Uterus (tissue), 4 donors: ENCODE results near the gene DOCK3. TPM values are rescaled to one million over a fixed set of nuclear protein-coding genes. Genes with fewer than 3 reads are reported as not detected.
"Not testable (repeated sequence)": the region's sequence is repeated elsewhere in the genome, so short reads cannot be mapped to it uniquely, and the experiment has no call there.

ENCODE experiments used
- DNase-seq, 2 donors: peaks; one replicate each; pipeline ENCODE4 v3.0.0-alpha.2; 2019 to 2020
- H3K27ac ChIP-seq, 2 donors: fragments of 200-600 bp; sonication (generic); 1 replicate in 1 of 2; 2 replicates in 1 of 2; pipeline ENCODE4 v1.5.1; 2016 to 2018
- H3K27me3 ChIP-seq, 2 donors: fragments of 200-600 bp; sonication (generic); one replicate each; pipeline ENCODE4 v1.5.1; 2018 to 2019; ENCODE audit warnings: control low read depth in 1 of 2
- H3K36me3 ChIP-seq, 2 donors: fragments of 200-600 bp; sonication (generic); one replicate each; pipeline ENCODE4 v1.5.1; 2019; ENCODE audit warnings: control low read depth in 1 of 2
- H3K4me1 ChIP-seq, 2 donors: fragments of 200-600 bp; sonication (generic); one replicate each; pipeline ENCODE4 v1.5.1; 2018 to 2019; ENCODE audit warnings: control low read depth in 1 of 2
- H3K4me3 ChIP-seq, 2 donors: fragments of 200-600 bp; sonication (generic); 1 replicate in 1 of 2; 2 replicates in 1 of 2; pipeline ENCODE4 v1.5.1; 2018 to 2019; ENCODE audit warnings: mild to moderate bottlenecking in 1 of 2
- H3K9me3 ChIP-seq, 2 donors: fragments of 200-600 bp; sonication (generic); one replicate each; pipeline ENCODE4 v1.5.1; 2019; ENCODE audit warnings: control low read depth in 1 of 2
- POLR2A ChIP-seq, 2 donors: fragments of 450-650 bp; IDR thresholded peaks; one replicate each; pipeline ENCODE4 v1.6.1; 2016; ENCODE audit warnings: antibody characterized with exemption in 2 of 2, mild to moderate bottlenecking in 1 of 2, moderate library complexity in 1 of 2
- intact Hi-C: fragments of 100-400 bp; cut with DNase I; formaldehyde crosslinking; loops from one replicate; pipeline ENCODE4 v1.15.1; 2023; ENCODE audit warnings: low total_unique reads
- total RNA-seq, 4 donors: library from RNA; depleted of rRNA in 3 of 4; stranded (reverse); fragments of >200 nt in 3 of 4; gene quantifications; one replicate each; pipeline versions ENCODE4 v1.1.0 to v1.2.4, GENCODE V29; 2014 to 2023
- TF ChIP-seq, protein P1 (sequence below), 4 experiments: fragments of 200-600 bp in 2 of 4; fragments of 450-650 bp in 2 of 4; sonication (generic) in 2 of 4; IDR thresholded peaks; one replicate each; pipeline ENCODE4 v1.5.1; 2016 to 2019; ENCODE audit warnings: antibody characterized with exemption in 4 of 4, mild to moderate bottlenecking in 2 of 4, moderate library complexity in 1 of 4
- donor health status: DM: yes; HTN: yes; CAD: no.

DOCK3 gene
- total RNA-seq, 4 donors from 2014 or later = under 0.01 to 1.6 (median 0.46) TPM

DNA sequence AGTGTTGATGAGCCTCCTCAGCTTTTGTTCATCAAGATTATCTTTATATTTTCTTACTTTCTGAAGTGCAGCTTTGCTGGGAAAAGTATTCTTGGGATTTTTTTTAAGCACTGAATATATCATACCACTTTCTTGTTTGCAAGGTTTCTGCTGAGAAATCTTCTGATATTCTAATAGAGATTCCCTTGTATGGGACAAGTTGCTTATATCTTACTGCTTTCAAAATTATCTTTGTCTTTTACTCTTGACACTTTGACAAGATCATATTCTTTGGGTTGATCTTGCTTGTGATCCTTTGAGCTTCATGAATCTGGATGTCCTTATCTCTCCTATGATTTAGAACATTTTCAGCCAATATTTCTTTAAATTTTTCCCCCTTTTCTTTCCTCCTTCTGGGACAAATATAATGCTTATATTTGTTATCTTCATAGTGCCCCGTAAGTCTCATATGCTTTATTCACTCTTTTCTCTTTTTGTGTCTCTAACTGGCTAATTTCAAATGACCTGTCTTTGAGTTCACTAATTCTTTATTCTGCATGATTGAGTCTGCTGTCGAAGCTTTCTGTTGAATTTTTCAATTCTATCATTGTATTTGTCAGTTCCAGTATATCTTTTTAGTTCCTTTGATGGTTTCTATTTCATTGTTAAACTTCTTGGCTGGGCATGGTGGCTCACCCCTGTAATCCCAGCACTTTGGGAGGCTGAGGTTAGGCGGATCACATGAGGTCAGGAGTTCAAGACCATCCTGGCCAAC, 499.0 kb downstream of the DOCK3 start:
- H3K9me3 ChIP-seq = peaks cover 0 to 8% of the 10 kb centered on the region in 2 donors

DNA sequence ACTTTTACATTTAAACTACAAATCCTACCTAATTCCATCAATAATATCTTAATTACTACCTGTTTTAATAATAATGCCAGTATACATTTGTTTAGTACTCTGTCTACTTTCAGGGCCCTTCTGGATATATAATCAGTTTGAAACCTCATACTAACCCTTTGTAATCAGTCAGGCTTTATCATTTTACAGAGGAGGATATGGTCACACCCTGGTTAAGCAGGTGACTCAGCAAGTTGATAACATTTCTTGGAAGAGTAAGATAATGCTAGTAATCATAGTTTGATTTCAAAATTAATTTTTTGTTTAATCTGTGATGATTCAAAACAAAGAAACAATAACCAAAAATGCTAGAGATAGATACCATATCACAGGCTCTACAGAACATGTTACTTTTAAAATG, 502.2 kb downstream of the DOCK3 start:
- H3K4me3 ChIP-seq = no peak overlapping the region
- no peak overlapping the region for H3K27ac ChIP-seq
- no peaks in the 10 kb centered on the region for H3K36me3 ChIP-seq
- no peaks in the 10 kb centered on the region for H3K27me3 ChIP-seq
- H3K4me1 ChIP-seq = no peaks in the 10 kb centered on the region
- peaks cover 0 to 8% of the 10 kb centered on the region in 2 donors for H3K9me3 ChIP-seq
- TF ChIP-seq, protein P1, sequence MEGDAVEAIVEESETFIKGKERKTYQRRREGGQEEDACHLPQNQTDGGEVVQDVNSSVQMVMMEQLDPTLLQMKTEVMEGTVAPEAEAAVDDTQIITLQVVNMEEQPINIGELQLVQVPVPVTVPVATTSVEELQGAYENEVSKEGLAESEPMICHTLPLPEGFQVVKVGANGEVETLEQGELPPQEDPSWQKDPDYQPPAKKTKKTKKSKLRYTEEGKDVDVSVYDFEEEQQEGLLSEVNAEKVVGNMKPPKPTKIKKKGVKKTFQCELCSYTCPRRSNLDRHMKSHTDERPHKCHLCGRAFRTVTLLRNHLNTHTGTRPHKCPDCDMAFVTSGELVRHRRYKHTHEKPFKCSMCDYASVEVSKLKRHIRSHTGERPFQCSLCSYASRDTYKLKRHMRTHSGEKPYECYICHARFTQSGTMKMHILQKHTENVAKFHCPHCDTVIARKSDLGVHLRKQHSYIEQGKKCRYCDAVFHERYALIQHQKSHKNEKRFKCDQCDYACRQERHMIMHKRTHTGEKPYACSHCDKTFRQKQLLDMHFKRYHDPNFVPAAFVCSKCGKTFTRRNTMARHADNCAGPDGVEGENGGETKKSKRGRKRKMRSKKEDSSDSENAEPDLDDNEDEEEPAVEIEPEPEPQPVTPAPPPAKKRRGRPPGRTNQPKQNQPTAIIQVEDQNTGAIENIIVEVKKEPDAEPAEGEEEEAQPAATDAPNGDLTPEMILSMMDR (IDR thresholded peaks at IDR 0.05) = no peak
- no peak for TF ChIP-seq POLR2A (IDR thresholded peaks at IDR 0.05)
- intact Hi-C loops = no loop called here
- no peak for DNase-seq

More for the DNA sequence above, 499.0 kb downstream of the DOCK3 start:
- no peak overlapping the region for H3K27ac ChIP-seq
- no peaks in the 10 kb centered on the region for H3K27me3 ChIP-seq
- no peak for DNase-seq
- no peak overlapping the region for H3K4me3 ChIP-seq
- H3K4me1 ChIP-seq = no peaks in the 10 kb centered on the region
- no peaks in the 10 kb centered on the region for H3K36me3 ChIP-seq
- intact Hi-C loops = no loop called here
- TF ChIP-seq, protein P1 (IDR thresholded peaks at IDR 0.05) = no peak
- no peak for TF ChIP-seq POLR2A (IDR thresholded peaks at IDR 0.05)

DNA sequence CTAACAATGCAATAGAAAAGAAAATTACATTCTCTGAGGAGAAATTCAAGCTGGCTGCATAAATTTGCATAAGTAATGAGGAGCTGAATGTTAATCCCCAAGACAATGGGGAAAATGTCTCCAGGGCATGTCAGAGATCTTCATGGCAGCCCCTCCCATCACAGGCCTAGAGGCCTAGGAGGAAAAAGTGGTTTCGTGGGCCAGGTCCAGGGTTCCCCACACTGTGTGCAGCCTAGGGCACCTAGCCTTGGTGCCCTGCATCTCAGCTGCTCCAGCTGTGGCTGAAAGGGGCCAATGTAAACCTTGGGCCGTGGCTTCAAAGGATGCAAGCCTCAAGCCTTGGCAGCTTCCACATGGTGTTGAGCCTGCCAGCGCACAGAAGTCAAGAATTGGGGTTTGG, 511.7 kb downstream of the DOCK3 start:
- H3K4me3 ChIP-seq, intact Hi-C loops, H3K9me3 ChIP-seq, H3K36me3 ChIP-seq, H3K27me3 ChIP-seq, H3K4me1 ChIP-seq, DNase-seq, H3K27ac ChIP-seq: not testable (repeated sequence)

DNA sequence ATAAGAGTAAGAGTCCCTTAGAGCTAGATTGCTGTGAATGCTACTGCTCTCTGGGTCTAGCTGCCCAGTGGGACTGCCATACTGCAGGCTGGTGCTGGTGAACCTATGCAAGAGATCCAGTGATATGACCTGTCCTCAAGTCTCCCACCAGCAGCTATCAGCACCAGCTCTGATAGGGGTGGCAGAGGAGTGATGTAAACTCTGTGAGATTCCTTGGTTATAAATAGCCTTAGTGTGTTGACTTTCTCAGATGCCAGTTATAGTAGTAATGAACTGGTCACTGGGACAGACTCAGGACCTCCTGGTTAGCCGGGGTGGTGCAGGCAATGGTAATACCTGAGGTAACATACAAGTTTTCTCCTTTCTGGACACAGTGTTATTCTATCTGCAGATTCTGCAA, 515.5 kb downstream of the DOCK3 start:
- Histone ChIP-seq H3K4me1 (no peaks in the 10 kb centered on the region), H3K9me3 (no peaks in the 10 kb centered on the region), H3K27ac (no peak overlapping the region), H3K36me3 (no peaks in the 10 kb centered on the region), H3K4me3 (no peak overlapping the region), H3K27me3 (no peaks in the 10 kb centered on the region)
- intact Hi-C loops = no loop called here
- no peak for TF ChIP-seq POLR2A (IDR thresholded peaks at IDR 0.05)
- TF ChIP-seq, protein P1 (IDR thresholded peaks at IDR 0.05) = no peak
- no peak for DNase-seq

DNA sequence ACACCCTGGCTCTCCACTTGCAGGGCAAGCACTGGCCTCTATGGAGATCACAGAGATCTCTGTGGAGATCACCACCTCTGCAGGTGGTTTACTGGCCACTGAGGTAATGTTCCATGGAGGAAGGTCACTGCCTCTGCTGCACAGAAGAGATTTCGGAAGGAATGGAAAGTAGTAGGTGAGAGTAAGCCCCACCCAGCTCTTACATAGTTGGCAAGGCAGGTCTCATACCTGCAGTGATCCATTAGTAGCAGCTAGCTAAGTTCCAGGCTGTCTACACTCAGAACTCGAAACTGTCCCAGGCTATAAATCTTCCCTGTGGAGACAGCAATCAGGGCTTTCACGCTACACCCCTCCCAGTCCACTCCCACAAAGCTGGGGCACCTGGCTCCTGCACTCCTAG, 516.1 kb downstream of the DOCK3 start:
- no peak for DNase-seq
- H3K4me1 ChIP-seq = no peaks in the 10 kb centered on the region
- TF ChIP-seq, protein P1 (IDR thresholded peaks at IDR 0.05) = no peak
- no peak for TF ChIP-seq POLR2A (IDR thresholded peaks at IDR 0.05)
- no peak overlapping the region for H3K27ac ChIP-seq
- no peaks in the 10 kb centered on the region for H3K27me3 ChIP-seq
- no peak overlapping the region for H3K4me3 ChIP-seq
- H3K9me3 ChIP-seq = no peaks in the 10 kb centered on the region
- H3K36me3 ChIP-seq = no peaks in the 10 kb centered on the region
- intact Hi-C loops = no loop called here
